ENCODE data around the gene TSNAXIP1.

TSNAXIP1 gene

GRCh38 chr16:67822511-67822910 is 15.8 kb downstream of the TSNAXIP1 start:
- H3K4me2 ChIP-seq (ENCODE audit: low read depth, low read length, poor library complexity, severe bottlenecking), result no peak overlapping the region
- H3K9ac ChIP-seq (ENCODE audit: low read depth, low read length, poor library complexity, severe bottlenecking), result no peak overlapping the region
- TF ChIP-seq CTCF (conservative IDR thresholded peaks at IDR 0.05; ENCODE audit: low read length) (no peak), EZH2phosphoT487 (IDR thresholded peaks at IDR 0.05; ENCODE audit: borderline replicate concordance) (no peak)
- H3K27me3 ChIP-seq (ENCODE audit: insufficient read depth, low read length, poor library complexity, severe bottlenecking), result no peaks in the 10 kb centered on the region
- H3K9me3 ChIP-seq (ENCODE audit: insufficient read depth, low read depth, low read length), result no peaks in the 10 kb centered on the region
- H2AFZ ChIP-seq (ENCODE audit: low read length), result no peak overlapping the region
- H3K79me2 ChIP-seq (ENCODE audit: insufficient read depth, low read length), result no peaks in the 10 kb centered on the region
- H3K4me1 ChIP-seq (ENCODE audit: insufficient read depth, low read length, poor library complexity, severe bottlenecking), result no peaks in the 10 kb centered on the region
- no peaks in the 10 kb centered on the region for H3K36me3 ChIP-seq (ENCODE audit: insufficient read depth, low read length)
- H4K20me1 ChIP-seq (ENCODE audit: insufficient read depth, low read length, poor library complexity, severe bottlenecking), result no peaks in the 10 kb centered on the region
- H3K9me2 ChIP-seq (replicated peaks; ENCODE audit: low read depth, low read length), result no peaks in the 10 kb centered on the region
- no peaks in the 10 kb centered on the region for H3F3A ChIP-seq (ENCODE audit: low read depth)
- H3K4me3 ChIP-seq (ENCODE audit: low read length, poor library complexity, severe bottlenecking), result no peak overlapping the region

- H3K9me3 ChIP-seq (ENCODE audit: insufficient read depth, low read depth, low read length), result no peaks in the 10 kb centered on the region
- no peak overlapping the region for H3K9ac ChIP-seq (ENCODE audit: low read depth, low read length, poor library complexity, severe bottlenecking)
- no peaks in the 10 kb centered on the region for H3F3A ChIP-seq (ENCODE audit: low read depth)
- no peak overlapping the region for H2AFZ ChIP-seq (ENCODE audit: low read length)
- no peak overlapping the region for H3K4me2 ChIP-seq (ENCODE audit: low read depth, low read length, poor library complexity, severe bottlenecking)
- no peaks in the 10 kb centered on the region for H3K79me2 ChIP-seq (ENCODE audit: insufficient read depth, low read length)
- H3K4me3 ChIP-seq (ENCODE audit: low read length, poor library complexity, severe bottlenecking), result no peak overlapping the region
- H3K36me3 ChIP-seq (ENCODE audit: insufficient read depth, low read length), result peaks cover 3% of the 10 kb centered on the region; the same call in 1 of the 2 replicates
- no peaks in the 10 kb centered on the region for H3K4me1 ChIP-seq (ENCODE audit: insufficient read depth, low read length, poor library complexity, severe bottlenecking)
- H4K20me1 ChIP-seq (ENCODE audit: insufficient read depth, low read length, poor library complexity, severe bottlenecking), result no peaks in the 10 kb centered on the region
- H3K9me2 ChIP-seq (replicated peaks; ENCODE audit: low read depth, low read length), result no peaks in the 10 kb centered on the region
- TF ChIP-seq EZH2phosphoT487 (IDR thresholded peaks at IDR 0.05; ENCODE audit: borderline replicate concordance), result no peak
- H3K27me3 ChIP-seq (ENCODE audit: insufficient read depth, low read length, poor library complexity, severe bottlenecking), result no peaks in the 10 kb centered on the region
Measured at GRCh38 chr16:67825119-67825518, 18.4 kb downstream of the TSNAXIP1 start.

GRCh38 chr16:67825906-67826305 is 19.2 kb downstream of the TSNAXIP1 start:
- H4K20me1 ChIP-seq (ENCODE audit: insufficient read depth, low read length, poor library complexity, severe bottlenecking), result no peaks in the 10 kb centered on the region
- H3K27me3 ChIP-seq (ENCODE audit: insufficient read depth, low read length, poor library complexity, severe bottlenecking), result no peaks in the 10 kb centered on the region
- peaks cover 9% of the 10 kb centered on the region; the same call in 1 of the 2 replicates for H3K36me3 ChIP-seq (ENCODE audit: insufficient read depth, low read length)
- no peaks in the 10 kb centered on the region for H3F3A ChIP-seq (ENCODE audit: low read depth)
- H3K9me2 ChIP-seq (replicated peaks; ENCODE audit: low read depth, low read length), result no peaks in the 10 kb centered on the region
- no peaks in the 10 kb centered on the region for H3K4me1 ChIP-seq (ENCODE audit: insufficient read depth, low read length, poor library complexity, severe bottlenecking)
- no peak for TF ChIP-seq CTCF (conservative IDR thresholded peaks at IDR 0.05; ENCODE audit: low read length)
- H3K4me3 ChIP-seq (ENCODE audit: low read length, poor library complexity, severe bottlenecking), result no peak overlapping the region
- no peak overlapping the region for H2AFZ ChIP-seq (ENCODE audit: low read length)
- no peak overlapping the region for H3K9ac ChIP-seq (ENCODE audit: low read depth, low read length, poor library complexity, severe bottlenecking)
- H3K4me2 ChIP-seq (ENCODE audit: low read depth, low read length, poor library complexity, severe bottlenecking), result no peak overlapping the region
- H3K79me2 ChIP-seq (ENCODE audit: insufficient read depth, low read length), result no peaks in the 10 kb centered on the region
- H3K9me3 ChIP-seq (ENCODE audit: insufficient read depth, low read depth, low read length), result no peaks in the 10 kb centered on the region

- no peak overlapping the region for H3K9ac ChIP-seq (ENCODE audit: low read depth, low read length, poor library complexity, severe bottlenecking)
- no peaks in the 10 kb centered on the region for H3K9me3 ChIP-seq (ENCODE audit: insufficient read depth, low read depth, low read length)
- no peaks in the 10 kb centered on the region for H3K27me3 ChIP-seq (ENCODE audit: insufficient read depth, low read length, poor library complexity, severe bottlenecking)
- no peaks in the 10 kb centered on the region for H3K9me2 ChIP-seq (replicated peaks; ENCODE audit: low read depth, low read length)
- no peaks in the 10 kb centered on the region for H4K20me1 ChIP-seq (ENCODE audit: insufficient read depth, low read length, poor library complexity, severe bottlenecking)
- H3K36me3 ChIP-seq (ENCODE audit: insufficient read depth, low read length), result peaks cover 9% of the 10 kb centered on the region; the same call in 1 of the 2 replicates
- peaks cover 21% of the 10 kb centered on the region for H3K79me2 ChIP-seq (ENCODE audit: insufficient read depth, low read length)
- no peak for TF ChIP-seq EZH2phosphoT487 (IDR thresholded peaks at IDR 0.05; ENCODE audit: borderline replicate concordance)
- H3F3A ChIP-seq (ENCODE audit: low read depth), result no peaks in the 10 kb centered on the region
- H3K4me3 ChIP-seq (ENCODE audit: low read length, poor library complexity, severe bottlenecking), result no peak overlapping the region
- no peak overlapping the region for H2AFZ ChIP-seq (ENCODE audit: low read length)
- H3K4me2 ChIP-seq (ENCODE audit: low read depth, low read length, poor library complexity, severe bottlenecking), result no peak overlapping the region
- H3K4me1 ChIP-seq (ENCODE audit: insufficient read depth, low read length, poor library complexity, severe bottlenecking), result peaks cover 12% of the 10 kb centered on the region
Measured at GRCh38 chr16:67828651-67829050, 22.0 kb downstream of the TSNAXIP1 start.

Data from Loucy (cell line).